ENCODE results near the gene TTLL3.
"Not testable (repeated sequence)": the region's sequence is repeated elsewhere in the genome, so short reads cannot be mapped to it uniquely, and the experiment has no call there.

The TTLL3 gene

GRCh38 chr3:9870978-9871377 is 60.9 kb downstream of the TTLL3 start:
- DNase-seq (ENCODE audit: low spot score) = no peak

- not testable (repeated sequence) for DNase-seq (ENCODE audit: low spot score)
Observed at GRCh38 chr3:9872067-9872466, 62.0 kb downstream of the TTLL3 start.

GRCh38 chr3:9875448-9875847 is 65.4 kb downstream of the TTLL3 start:
- DNase-seq (ENCODE audit: low spot score) = no peak

GRCh38 chr3:9876255-9876654 is 66.2 kb downstream of the TTLL3 start:
- DNase-seq (ENCODE audit: low spot score) = not testable (repeated sequence)

GRCh38 chr3:9876991-9877390 is 66.9 kb downstream of the TTLL3 start:
- DNase-seq (ENCODE audit: low spot score) = no peak

- DNase-seq (ENCODE audit: low spot score) = no peak
Observed at GRCh38 chr3:9878700-9879099, 68.6 kb downstream of the TTLL3 start.

GRCh38 chr3:9879830-9880549 is 69.9 kb downstream of the TTLL3 start, which contains the start of gene CIDEC:
Gene CIDEC, minus strand, starts transcription at chr3:9880253. Its CDS starts 1,767 bp downstream, at chr3:9878486.
- DNase-seq (ENCODE audit: low spot score) = no peak

- no peak for DNase-seq (ENCODE audit: low spot score)
Observed at GRCh38 chr3:9881441-9881840, 71.4 kb downstream of the TTLL3 start.

- no peak for DNase-seq (ENCODE audit: low spot score)
Observed at GRCh38 chr3:9883706-9884554, 73.9 kb downstream of the TTLL3 start.

GRCh38 chr3:9884555-9885165 is 74.6 kb downstream of the TTLL3 start:
- no peak for DNase-seq (ENCODE audit: low spot score)

Measured in cerebellar cortex (tissue), 1 donor.